ELF-1 (cell line): ENCODE measurements around the gene PICALM.

ENCODE experiments used
- DNase-seq: peaks from one replicate; pipeline ENCODE4 v3.0.0-alpha.2; 2016; ENCODE audit warnings: low read depth, low spot score

PICALM gene

DNA sequence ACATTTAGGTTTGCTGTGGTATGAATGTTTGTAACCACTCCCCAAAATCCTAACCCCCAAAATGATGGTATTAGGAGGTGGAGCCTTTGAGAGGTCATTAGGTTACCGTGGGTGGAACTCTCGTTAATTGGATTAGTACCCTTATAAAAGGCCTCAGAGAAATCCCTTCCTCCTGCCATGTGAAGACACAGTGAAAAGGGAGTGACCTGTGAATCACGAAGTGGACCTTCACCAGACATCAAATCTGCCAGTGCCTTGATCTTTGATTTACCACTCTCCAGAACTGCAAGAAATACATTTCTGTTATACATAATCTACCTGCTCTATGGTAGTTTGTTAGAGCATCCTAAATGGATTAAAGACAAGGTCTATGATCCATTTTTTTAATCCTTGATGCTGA is 12.6 kb upstream of the PICALM start:
- no peak for DNase-seq

DNA sequence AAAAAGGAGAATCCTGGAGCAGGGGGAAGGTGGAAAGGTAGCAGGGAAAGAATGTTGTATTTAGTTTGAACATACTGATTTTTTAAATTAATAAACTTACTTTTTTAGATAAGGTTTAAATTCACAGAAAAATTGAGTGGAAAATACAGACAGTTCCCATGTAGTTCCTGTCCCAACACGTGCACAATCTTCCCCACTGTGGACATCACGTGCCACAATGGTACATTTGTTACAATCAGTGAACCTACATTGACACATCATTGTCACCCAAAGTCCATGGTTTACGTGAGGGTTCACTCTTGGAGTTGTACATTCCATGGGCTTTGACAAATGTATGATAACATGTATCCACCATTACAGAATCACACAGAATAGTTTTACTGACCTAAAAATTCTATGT is 10.5 kb upstream of the PICALM start:
- DNase-seq: no peak

DNA sequence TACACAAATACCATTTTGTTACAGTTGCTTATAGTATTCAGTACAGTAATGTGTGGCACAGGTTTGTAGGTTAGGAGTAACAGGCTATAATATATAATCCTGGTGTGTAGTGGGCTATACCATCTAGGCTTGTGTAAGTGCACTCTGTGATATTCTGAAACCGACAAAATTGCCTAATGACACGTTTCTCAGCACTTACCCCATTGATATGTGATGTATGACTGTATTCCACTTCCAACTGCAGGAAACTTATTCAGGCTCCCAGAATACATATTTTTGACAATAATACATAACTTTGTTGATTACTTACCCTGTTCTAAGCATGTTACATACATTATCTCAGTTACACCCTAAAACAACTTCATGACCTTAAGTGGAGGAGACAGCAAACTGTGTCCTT is 5.1 kb upstream of the PICALM start:
- no peak for DNase-seq

DNA sequence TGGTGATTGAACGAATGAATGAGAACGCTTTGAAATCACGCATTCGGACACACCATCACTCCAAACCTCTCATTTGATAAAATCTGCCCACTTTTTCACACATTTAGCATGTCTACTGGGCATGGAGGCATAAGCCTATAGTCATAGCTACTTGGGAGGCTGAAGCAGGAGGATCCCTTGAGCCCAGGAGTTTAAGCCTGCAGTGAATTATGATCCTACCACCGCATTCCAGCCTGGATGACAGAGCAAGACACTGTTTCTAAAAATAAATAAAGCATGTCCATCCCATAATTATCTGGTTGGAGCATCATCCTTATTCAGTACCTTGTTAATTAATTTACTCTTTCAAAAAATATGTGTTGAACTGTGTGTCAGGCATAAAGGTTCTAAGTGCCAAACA is 3.3 kb upstream of the PICALM start:
- DNase-seq: no peak

DNA sequence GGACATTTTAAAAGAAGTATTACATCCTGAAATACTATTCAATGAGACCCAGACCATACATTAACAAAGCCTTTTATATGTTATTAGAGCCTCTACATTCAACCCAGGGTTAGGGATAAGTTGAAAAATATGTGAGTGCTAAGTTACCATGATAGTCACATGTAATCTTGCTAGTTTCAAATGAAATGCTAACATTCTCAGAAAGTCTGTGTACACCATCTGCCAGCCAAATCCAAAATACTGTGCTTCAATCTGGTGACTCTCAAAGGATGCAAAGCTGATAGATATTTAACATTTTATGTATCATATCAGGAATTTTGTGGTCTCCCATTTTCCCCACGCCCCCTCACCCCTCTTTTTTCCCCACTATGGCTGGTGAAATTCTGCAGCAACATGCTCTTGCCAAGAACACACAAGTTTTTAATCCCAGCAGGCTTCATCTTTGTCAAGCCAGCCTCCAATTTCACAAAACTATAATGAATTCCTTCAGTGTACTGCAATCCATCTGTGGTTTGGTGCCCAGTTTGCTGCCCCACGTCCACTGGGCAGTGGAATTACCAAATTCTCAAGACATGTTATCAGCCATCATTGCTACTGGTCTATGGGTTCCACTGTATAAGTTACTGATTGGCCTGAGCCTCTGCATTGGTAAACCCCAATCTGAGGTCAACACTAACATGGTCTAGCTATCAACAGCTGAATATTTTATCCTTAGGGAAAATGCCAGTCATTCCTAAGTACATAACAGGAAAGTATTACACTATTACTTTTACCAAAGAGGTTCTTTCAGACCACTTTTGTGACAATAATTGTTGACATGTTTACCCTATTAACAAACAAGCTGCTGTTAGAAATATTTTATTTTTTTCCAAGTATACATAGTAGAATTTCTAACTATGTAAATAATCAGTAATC is 1.5 kb upstream of the PICALM start:
- no peak for DNase-seq

DNA sequence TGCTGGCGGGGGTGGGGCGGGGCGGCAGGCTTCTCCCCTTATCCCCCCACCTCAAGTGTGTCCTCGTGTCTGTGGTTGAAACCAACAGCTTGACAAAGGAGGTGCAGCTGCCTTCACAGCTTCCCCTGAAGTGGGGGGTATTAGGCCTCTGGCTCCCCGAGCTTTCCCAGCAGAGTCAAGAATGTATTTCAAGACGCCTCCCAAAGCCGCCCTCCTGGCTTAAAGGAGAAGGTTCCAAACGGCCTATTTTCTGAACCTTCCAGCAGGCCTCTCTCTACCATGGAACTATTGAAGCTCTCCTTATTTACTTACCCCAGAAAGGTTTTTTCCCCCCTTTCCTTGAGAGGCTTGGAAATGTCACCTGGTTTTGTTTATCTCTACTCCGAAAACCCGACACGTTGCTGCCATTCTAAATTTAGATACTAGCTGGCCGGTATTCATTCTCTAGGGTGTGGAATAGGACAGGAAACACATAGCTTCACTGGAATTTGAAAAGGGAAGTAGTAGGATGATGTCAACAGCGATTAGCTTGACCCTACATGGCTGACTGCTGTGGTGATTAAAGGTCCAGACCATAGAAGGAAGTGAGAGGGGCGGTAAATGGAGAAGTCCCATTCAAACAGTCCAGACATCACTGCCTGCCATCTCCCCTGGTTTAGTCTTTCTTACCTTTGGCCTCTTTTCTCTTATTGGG is 671 bp upstream of the PICALM start:
- DNase-seq: peak; percentile 82

DNA sequence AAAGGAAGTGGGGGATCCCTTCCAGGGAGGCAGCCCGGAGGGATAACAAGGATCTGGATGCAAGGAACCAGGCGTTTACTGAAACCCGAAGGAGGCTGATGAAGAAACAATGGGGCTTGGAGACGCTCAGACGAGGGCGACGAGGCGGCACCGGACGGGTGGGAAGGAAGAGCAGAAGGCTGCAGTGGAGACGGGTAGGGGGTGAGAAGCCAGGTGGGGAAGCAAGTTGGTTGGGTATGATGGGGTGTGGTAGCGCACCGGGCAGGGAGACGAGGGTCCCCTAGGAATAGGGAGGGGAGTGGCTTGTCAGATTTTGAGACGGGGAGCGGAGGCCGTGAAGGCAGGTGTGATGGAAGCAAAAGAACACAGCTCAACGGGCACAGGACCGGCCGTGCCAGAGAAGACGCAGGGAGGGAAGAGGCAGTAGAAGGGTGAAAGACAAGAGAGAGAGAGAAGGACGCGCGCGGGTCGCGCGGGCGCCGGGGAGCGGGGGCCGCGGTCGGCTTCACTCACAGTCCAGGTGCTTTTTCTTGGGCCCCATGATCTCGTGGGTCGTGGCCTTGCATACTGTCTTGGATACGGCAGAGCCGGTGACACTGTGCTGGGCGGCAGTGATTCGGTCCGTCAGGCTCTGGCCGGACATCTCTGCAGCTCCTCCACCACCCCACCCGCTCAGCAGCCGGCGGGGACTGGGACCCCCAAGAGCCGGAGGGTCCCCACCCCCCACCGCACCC is 579 bp downstream of the PICALM start:
- peak; percentile 62 for DNase-seq

DNA sequence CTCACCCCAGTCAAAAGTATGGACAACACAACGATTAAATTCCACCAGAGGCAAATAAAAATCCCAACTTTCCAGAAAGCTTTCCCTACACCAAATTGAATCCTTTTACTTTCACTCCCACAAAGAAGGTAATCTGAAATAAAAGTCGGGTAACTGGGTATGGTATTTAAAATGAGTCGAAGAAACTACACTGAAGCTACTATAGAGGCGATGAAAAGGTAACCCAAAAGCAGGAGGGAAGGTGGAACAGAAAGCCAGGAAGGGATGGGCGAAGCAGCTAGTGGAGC is 1.1 kb downstream of the PICALM start:
- no peak for DNase-seq

DNA sequence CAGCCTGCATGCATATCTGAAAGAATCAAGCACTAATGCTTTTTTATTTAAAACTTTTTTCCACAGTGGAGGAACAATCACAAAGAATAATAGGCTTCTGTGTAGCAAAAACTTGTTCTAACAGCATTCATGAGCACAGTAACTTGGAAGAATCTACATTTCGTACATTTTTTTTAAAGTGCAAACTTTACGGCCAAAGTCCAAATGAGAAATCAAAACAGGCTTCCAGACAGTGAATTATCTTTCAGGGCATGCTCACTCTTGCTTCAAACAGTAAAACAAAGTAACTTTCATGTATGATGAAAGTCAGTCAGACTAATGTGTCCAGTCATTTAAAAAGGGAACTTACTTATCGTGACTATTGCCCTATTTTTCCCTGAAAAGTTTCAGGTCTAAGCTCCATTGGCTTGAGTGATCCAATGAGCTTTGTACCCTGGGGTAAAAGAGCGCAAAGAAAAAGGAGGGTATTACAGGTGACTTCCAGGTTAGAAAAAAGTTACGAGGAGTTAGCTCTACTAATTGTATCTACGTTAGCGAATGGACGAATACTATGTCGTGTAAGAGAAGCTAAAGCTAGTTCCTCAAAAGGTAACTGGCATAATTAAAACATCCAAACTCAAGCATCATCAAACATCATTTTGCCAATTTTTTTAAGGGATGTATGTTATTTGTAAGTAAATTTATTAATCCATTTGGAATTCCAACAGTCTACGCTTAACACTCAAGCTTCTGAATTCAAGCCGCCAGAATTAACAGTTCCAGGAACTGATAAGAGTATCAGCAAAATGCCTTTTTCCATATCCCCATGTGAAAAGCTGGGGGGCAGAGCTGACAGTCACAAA is 1.7 kb downstream of the PICALM start:
- DNase-seq: peak; percentile 17

DNA sequence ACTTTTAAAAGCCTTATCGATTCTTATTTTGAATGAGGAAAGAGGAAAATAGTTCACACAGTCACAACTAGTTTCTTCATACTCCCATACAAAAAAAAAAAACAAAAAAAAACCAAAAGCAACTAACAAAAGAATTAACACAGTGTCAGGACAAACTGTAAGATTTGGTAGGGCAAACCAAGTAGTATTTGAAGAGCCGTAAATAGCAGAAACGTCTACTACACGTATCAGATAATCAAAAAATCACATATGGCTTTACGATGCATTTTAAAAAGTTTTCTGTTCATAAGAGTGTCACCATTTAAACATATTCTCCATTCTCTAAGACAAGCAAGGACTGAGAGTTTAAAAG is 2.3 kb downstream of the PICALM start:
- DNase-seq: no peak

DNA sequence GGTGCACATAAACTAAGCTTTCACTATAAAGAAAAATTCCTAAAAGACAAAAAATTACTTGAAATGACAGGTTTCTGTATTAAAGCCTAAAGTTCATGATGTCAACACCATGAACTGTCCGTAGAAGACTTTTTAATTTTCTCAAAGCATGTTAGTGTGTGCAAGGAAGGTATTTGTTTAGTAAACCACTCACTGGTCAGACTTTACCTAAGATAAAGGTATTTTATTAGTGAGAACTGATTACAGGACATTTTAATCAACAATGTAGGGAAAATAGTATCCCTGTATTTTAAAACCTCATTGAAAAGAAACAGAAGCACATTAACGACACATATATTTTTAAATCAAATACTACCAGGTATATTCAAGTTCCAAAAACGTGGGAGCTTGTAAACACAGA is 2.9 kb downstream of the PICALM start:
- DNase-seq: no peak

DNA sequence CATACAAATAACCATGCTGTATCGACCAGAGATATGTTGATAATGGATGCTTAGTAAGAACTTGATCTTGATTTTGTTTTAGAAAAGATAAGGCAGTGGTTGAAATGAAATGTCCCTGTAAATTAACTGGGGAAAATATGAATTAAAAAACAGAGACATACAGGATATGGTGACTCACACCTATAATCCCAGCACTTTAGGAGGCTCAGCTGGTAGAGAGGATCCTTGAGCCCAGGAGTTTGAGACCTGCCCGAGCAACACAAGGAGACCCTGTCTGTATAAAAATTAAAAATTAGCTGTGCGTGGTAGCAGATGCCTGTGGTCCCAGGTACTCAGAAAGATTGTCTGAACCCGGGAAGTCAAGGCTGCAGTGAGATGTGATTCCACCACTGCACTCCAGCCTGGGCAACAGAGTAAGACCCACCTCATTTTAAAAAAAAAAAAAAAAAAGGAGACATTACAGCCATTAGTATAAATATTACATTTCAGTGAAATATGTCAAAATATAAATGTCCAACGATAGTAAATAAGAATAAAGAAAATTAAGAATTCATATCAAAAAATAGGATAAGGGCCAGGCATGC is 4.6 kb downstream of the PICALM start:
- no peak for DNase-seq

DNA sequence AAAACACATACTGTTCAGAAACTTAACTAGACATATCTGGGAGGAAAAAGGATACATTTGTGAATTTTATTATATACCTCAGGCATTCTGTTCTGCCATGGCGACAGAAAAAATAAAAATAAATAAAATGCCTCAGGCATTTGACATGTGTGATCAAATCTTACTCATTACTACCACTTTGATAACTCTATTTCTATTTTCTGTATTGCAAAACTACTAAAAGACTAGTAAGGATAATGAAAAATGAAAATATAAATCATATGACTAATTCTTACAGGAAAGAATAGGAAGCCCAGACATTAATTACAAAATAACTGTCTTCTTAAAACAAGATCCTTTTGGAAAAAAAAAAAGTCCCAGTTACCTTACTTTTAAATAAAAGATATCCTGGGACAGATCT is 5.3 kb downstream of the PICALM start:
- no peak for DNase-seq

DNA sequence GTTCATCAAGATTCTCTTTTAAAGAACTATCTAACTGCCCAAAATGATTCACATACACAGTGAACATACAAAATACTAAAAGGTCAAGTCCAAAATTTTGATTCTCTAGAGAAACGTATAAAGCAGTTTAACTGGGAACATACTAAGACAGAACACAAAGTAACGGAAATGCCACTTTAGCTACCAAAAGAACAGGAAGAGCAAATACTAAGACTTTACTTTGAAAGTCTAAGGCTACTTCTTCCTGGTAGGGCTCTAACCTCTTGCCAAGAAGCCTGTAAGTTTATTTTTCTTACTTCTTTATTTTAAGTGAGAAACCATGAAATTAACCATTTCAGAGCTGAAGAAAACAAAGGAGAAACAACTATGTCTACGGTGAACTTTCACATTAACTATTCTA is 6.2 kb downstream of the PICALM start:
- DNase-seq: no peak

DNA sequence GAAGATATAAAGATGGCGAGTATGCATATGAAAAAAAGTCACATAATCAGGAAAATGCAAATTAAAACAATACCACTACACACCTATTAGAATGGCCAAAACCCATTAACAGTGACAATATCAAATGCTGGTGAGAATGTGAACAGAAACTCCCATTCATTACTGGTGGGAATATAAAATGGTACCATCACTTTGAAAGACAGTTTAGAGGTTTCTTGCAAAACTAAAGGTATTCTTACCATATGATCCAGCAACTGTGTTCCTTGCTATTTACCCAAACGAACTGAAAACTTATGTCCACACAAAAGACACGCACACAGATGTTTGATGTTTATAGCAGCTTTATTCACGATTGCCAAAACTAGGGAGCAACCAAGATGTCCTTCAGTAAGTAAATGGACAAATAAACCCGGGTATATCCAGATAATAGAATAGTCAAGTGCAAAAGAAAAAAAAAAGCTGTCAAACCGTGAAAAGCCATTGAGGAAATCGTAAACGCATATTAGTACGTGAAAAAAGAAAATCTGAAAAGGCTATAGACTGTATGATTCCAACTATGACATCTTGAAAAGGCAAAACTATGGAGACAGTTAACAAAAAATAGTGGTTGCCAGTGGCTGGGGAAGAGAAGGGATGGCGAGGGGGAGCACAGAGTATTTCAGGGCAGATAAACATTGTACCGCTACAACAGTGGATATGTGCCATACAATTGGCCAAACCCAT is 7.2 kb downstream of the PICALM start:
- DNase-seq: no peak

DNA sequence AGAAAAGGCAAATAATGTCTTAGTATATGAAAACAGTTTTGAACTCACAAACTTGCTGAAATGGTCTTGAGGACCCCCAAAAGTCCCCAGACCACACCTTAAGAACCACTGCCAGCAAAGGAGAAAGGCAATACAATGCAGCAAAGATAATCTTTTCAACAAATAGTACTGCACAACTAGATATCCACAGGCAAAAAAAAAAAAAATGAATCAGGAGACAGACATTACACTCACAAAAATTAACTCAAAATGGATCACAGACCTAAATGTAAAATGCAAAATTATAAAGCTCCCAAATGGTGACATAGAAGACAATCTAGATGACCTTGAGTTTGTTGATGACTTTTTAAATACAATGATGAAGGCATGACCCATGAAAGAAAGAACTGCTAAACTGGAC is 8.3 kb downstream of the PICALM start:
- no peak for DNase-seq

DNA sequence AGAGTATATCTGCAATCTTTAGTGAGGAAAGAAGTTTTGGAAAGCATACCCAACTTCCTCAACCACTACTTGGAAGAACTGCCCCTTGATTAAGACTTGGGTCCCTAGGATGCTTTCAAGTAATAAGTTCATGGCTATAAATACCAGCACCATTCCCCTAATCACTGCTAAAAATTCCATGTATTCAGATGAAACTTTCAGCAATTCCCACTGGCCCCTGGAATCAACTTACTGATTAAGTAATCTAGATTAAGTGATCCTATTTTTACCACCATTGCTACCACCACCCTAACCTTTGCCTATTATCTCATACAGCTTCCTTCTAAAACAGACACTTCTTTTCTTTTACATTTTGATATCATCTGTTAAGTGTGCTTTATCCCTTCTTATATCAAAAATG is 10.5 kb downstream of the PICALM start:
- no peak for DNase-seq

DNA sequence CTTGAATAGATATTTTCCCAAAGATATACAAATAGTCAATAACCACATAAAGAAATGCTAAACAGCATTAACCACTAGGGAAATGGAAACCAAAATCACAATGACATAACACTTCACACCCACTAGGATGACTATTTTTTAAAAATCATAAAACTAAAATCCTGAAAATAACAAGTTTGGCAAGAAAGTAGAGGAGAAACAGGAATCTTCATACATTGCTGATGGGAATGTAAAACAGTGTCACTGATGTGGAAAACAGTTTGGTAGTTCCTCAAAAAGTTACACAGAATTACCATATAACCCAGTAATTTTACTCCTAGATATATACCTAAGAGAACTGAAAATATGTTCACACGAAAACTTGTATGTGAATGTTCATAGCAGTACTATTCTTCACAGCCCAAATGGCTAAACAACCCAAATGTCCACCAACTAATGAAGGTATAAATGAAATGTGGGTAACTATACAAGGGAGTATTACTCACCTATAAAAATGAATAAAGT is 12.5 kb downstream of the PICALM start:
- DNase-seq: no peak

DNA sequence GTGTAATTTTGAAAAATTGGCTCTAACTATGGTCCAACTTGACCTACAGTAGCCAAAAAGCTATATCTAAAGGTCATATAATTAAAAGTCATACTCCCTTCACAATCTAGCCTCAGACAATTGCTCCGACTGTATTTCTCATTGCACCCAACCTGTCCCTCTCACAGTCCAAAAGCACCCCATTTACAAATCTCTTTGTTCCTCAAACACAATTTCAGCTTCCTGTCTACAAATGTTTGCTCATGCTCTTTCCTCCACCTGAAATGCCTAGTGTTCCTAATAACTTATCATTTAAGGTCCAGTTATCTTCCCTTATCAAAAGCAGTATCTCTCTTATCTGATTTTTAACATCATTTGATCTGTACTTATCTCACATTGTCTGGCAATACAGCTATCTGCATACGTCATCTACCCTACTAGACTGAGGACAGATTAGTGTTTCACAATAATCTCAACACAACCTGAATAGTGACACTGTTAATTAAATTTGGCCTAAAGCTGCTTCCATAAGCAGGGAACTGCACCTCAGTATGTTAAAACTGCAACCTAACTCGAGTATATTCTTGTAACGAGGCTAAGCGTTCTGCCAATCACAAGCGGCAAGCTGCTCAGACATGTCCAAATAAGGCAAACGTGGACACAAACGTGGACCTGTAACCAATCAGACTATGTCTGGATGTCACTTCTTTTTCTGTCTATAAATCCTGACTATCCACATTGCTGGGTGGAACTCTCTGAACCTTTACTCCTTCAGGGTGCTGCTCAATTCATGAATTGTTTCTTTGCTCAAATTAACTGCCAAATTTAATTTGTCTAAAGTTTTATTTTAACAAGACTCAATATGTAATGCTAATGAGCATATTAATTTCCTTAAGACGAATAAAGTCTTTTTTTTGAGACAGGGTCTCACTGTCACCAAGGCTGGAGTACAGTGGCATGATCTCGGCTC is 15.9 kb downstream of the PICALM start:
- DNase-seq: no peak
